WTC11 (cell line): ENCODE measurements around the gene PTPRN.
"Not testable (repeated sequence)": the region's sequence is repeated elsewhere in the genome, so short reads cannot be mapped to it uniquely, and the experiment has no call there.

Experiments used
- ATF3 ChIP-seq: sonication (generic); formaldehyde crosslinking; conservative IDR thresholded peaks from 2 replicates; pipeline ENCODE4 v1.8.1; 2022; ENCODE audit warnings: mild to moderate bottlenecking, missing genetic modification reagents
- CBFB ChIP-seq: sonication (generic); formaldehyde crosslinking; IDR thresholded peaks from 2 replicates; pipeline ENCODE4 v1.8.1; 2022; ENCODE audit warnings: mild to moderate bottlenecking, low read depth, missing genetic modification reagents
- CTCF ChIP-seq: fragments of 200-600 bp; IDR thresholded peaks from 2 replicates; pipeline ENCODE4 v1.8.0; 2022; ENCODE audit warnings: antibody characterized with exemption
- E2F1 ChIP-seq: sonication (generic); formaldehyde crosslinking; IDR thresholded peaks from 2 replicates; pipeline ENCODE4 v1.8.0; 2022; ENCODE audit warnings: mild to moderate bottlenecking, missing genetic modification reagents
- ERG ChIP-seq: fragments of 250-450 bp; sonication (Bioruptor Pico); IDR thresholded peaks from 2 replicates; pipeline ENCODE4 v1.8.0; 2021; ENCODE audit warnings: mild to moderate bottlenecking
- ESRRA ChIP-seq: sonication (generic); formaldehyde crosslinking; IDR thresholded peaks from 2 replicates; pipeline ENCODE4 v1.8.1; 2022; ENCODE audit warnings: mild to moderate bottlenecking, missing genetic modification reagents, borderline replicate concordance
- FOXP1 ChIP-seq: sonication (generic); formaldehyde crosslinking; IDR thresholded peaks from 2 replicates; pipeline ENCODE4 v1.8.0; 2022; ENCODE audit warnings: missing genetic modification reagents, mild to moderate bottlenecking, moderate library complexity, borderline replicate concordance
- FOXP4 ChIP-seq: sonication (generic); formaldehyde crosslinking; IDR thresholded peaks from 2 replicates; pipeline ENCODE4 v1.8.0; 2022; ENCODE audit warnings: mild to moderate bottlenecking, missing genetic modification reagents
- GABPB1 ChIP-seq: sonication (generic); formaldehyde crosslinking; IDR thresholded peaks from 2 replicates; pipeline ENCODE4 v1.8.1; 2023; ENCODE audit warnings: mild to moderate bottlenecking, missing genetic modification reagents
- IRF2 ChIP-seq: sonication (generic); formaldehyde crosslinking; IDR thresholded peaks from 2 replicates; pipeline ENCODE4 v1.8.0; 2022; ENCODE audit warnings: low read depth, missing genetic modification reagents, borderline replicate concordance
- MAX ChIP-seq: sonication (generic); formaldehyde crosslinking; IDR thresholded peaks from 2 replicates; pipeline ENCODE4 v1.8.0; 2022; ENCODE audit warnings: mild to moderate bottlenecking, missing genetic modification reagents
- NR2C2 ChIP-seq: sonication (generic); formaldehyde crosslinking; IDR thresholded peaks from 2 replicates; pipeline ENCODE4 v1.8.0; 2022; ENCODE audit warnings: mild to moderate bottlenecking, missing genetic modification reagents

- not testable (repeated sequence) for TF ChIP-seq CTCF; E2F1 (CRISPR knock-in tag); ESRRA (CRISPR knock-in tag); ERG (CRISPR knock-in tag); GABPB1 (CRISPR knock-in tag); CBFB (CRISPR knock-in tag); IRF2 (CRISPR knock-in tag); MAX (CRISPR knock-in tag); FOXP1 (CRISPR knock-in tag); ATF3 (CRISPR knock-in tag); NR2C2; FOXP4
Measured at GRCh38 chr2:219258942-219259341, 50.3 kb downstream of the PTPRN start.
